Bone marrow (tissue), 2 donors: ENCODE results near the gene JAKMIP1.
"Not testable (repeated sequence)": the region's sequence is repeated elsewhere in the genome, so short reads cannot be mapped to it uniquely, and the experiment has no call there.

Experiments
- DNase-seq, 2 donors: peaks; one replicate each; lab custom pipeline; 2025; lab: John Stamatoyannopoulos, UW

JAKMIP1 gene

GRCh38 chr4:6013564-6013963 is 186.8 kb downstream of the JAKMIP1 start:
- no peak for DNase-seq

GRCh38 chr4:6012200-6012599 is 188.1 kb downstream of the JAKMIP1 start:
- DNase-seq, result no peak

GRCh38 chr4:6011686-6012085 is 188.7 kb downstream of the JAKMIP1 start:
- DNase-seq, result peak in 1 of 2 donors; percentile 19

GRCh38 chr4:6011271-6011671 is 189.1 kb downstream of the JAKMIP1 start:
- peak in 1 of 2 donors; percentile 19 for DNase-seq

- DNase-seq, result no peak
Observed at GRCh38 chr4:6010789-6011188, 189.6 kb downstream of the JAKMIP1 start.

GRCh38 chr4:6009452-6009851 is 190.9 kb downstream of the JAKMIP1 start:
- no peak for DNase-seq

- no peak for DNase-seq
Observed at GRCh38 chr4:6008766-6009385, 191.5 kb downstream of the JAKMIP1 start.

GRCh38 chr4:6008092-6008551 is 192.2 kb downstream of the JAKMIP1 start:
- no peak for DNase-seq

- DNase-seq, result no peak
Observed at GRCh38 chr4:6005175-6005574, 195.2 kb downstream of the JAKMIP1 start.

GRCh38 chr4:6003485-6003884 is 196.9 kb downstream of the JAKMIP1 start:
- DNase-seq, result not testable (repeated sequence)

- no peak for DNase-seq
Observed at GRCh38 chr4:6002926-6003325, 197.4 kb downstream of the JAKMIP1 start.

- no peak for DNase-seq
Observed at GRCh38 chr4:6002492-6002833, 197.9 kb downstream of the JAKMIP1 start.

GRCh38 chr4:6001680-6002491 is 198.5 kb downstream of the JAKMIP1 start:
- DNase-seq, result no peak

- no peak for DNase-seq
Observed at GRCh38 chr4:5999830-6000365, 200.5 kb downstream of the JAKMIP1 start.

GRCh38 chr4:5999356-5999755 is 201.0 kb downstream of the JAKMIP1 start:
- no peak for DNase-seq

GRCh38 chr4:5998333-5998936 is 201.9 kb downstream of the JAKMIP1 start:
- DNase-seq, result peak in 1 of 2 donors; percentile 3

GRCh38 chr4:5996641-5997040 is 203.7 kb downstream of the JAKMIP1 start:
- DNase-seq, result no peak

- DNase-seq, result no peak
Observed at GRCh38 chr4:5995901-5996623, 204.3 kb downstream of the JAKMIP1 start.

GRCh38 chr4:5993876-5994811 is 206.2 kb downstream of the JAKMIP1 start:
- DNase-seq, result no peak

GRCh38 chr4:5993346-5993745 is 207.0 kb downstream of the JAKMIP1 start:
- DNase-seq, result not testable (repeated sequence)

GRCh38 chr4:5992828-5993321 is 207.5 kb downstream of the JAKMIP1 start:
- no peak for DNase-seq
